CD1c-positive myeloid dendritic cell (primary cell): ENCODE results near the gene UTS2R.

ENCODE experiments used
- DNase-seq: peaks from one replicate; pipeline ENCODE4 v3.0.0-alpha.2; 2016; ENCODE audit errors: extremely low spot score

The UTS2R gene

DNA sequence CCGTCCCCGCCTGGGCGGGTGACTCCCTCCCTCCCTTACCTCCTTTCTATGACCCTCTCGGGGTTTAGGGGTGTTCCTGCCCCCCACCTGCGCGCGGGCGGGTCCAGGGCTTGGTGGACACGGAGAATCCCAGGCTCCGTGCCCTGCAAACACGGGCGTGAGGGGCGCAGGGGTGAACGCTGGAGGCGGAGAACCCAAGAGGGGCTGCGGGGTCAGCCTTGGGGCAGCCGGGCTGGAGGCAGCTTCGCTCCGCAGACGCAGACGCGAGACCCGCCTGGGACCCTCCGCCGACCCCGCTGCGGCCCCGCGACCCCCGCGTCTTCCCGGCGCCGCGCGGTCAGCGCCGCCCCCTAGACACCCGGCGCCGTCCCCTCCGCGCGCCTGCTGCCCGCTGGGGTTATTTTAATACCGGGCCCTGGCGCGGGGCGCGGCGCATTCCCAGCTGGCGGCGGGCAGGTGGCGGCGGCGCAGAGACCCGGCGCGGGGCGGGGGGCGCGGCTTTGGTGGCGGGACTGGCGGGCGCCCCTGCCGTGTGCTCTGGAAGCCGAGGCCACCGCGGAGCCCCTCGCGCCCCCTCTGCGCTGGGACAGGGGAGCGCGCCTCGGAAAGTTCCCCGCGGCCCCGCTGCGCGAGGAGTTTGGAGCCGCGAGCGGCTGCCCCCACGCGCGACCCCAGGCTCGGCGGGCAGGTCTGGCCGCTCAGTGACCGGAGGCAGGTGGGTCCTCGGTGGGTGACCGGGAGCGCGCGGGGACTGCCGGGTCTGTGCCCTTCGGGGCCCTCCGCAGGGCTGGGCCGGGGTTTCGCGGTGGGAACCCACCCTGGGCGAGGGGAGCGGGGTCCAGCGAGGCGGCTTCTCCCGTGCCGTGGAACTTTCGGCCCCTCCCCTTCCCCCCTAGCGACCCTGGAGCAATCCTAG is at the start of gene UTS2R:
UTS2R (plus strand) TSS at position 433 of the 916 bp plus-strand sequence. CDS start 2,560 bp downstream, outside the sequence.
- no peak for DNase-seq

DNA sequence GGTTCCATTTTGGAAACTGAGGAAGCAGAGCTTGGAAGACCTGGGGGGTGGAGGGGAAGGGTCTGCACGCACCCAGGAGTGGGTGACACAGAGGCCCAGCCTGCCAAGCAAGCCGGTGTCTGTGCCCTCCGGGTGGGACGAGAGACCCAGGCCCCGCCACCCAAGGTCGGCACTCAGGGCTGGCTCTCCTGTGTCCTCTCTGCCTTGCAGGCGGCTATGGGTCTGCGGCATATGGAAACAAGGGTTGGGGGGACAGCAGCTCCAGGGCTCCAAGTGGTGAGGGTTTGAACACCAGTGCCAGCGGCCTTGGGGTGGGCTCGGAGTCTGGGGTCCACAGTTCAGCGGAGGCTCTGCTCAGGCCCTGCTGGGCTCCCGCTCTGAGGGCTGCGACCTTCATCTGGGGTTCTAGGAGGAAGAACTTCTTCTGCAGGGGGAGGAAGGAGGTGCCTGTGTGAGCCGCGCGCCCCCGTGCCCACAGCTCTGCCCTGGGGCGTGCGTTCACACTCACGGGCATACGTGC is 49.6 kb upstream of the UTS2R start:
- no peak for DNase-seq

DNA sequence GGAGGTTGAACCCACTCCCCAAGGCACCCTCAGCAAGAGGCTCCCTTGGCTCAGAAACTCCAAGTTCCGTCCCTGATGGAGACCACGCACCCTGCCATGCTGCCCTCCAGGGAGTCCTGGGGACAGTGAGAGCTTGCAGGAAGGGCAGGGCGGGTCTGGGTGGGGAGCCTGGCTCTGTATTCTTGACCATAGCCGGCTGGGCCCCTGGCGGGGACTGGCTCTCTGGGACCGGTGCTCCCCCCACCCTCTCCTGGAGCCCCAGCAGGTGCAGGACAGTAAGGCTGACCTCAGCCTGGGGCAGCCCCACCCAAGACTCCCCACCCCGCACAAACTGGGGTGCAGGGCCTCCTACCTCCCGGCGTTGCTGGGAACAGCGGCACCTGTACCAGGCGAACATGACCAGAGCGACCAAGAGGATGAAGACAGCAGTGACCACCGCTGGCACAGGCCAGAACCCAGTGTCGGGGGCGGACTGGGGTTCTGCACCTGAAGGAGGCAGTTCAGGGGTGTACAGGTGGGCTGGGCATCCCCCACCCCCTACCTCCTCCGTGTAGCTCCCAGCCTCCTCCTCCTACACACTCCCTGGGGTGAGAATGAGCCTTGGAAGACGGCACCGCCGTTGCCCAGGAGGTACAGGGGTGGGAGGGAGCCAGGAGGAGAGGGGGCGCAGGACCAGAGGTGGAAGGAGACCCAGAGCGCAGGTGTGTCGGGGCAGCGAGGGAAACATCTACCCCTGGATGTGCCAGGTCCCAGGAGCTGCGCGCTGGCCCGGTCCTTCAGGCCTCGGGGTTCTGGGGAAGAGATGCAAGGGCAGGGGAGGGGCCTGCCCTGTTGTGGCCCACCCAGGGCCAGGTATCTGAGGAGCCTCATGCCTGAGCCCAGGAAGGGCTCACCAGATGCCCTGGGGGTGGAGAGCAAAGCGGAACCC is 48.8 kb upstream of the UTS2R start:
- DNase-seq = no peak

DNA sequence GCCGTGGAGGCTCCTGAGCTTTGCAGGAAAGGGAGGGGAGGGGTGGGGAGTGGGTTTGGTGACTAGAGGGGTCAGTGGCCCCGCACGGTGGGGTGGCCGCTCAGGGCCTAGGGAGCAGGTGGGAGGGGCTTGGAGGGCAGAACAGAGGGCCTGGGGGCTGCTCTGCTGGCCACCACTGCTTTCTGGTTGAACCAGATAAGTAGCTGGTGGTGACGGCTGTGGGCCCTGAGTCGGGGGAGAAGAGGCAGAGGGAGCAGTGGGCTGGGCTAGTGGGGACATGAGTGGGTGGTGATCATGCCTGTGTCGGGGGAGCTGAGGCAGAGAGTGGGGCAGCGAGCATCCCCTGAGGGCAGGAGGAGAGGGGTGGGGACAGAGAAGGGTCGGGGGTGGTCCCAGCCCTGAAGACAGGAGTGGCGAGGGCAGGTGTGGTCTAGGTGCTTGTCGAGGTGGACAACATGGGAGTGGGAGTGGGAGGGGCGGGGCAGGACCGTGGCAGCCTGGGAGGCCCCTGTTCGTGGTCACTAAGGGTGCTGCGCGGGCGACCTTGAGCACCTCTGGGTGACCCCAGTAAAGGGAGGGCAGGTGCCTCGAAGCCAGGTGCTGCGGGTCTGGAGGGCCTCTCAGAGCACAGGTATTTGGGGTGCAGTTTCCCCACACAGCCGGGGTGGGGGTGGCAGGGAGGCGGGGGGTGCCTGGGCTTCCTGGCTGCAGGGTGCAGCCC is 47.9 kb upstream of the UTS2R start:
- DNase-seq = no peak

DNA sequence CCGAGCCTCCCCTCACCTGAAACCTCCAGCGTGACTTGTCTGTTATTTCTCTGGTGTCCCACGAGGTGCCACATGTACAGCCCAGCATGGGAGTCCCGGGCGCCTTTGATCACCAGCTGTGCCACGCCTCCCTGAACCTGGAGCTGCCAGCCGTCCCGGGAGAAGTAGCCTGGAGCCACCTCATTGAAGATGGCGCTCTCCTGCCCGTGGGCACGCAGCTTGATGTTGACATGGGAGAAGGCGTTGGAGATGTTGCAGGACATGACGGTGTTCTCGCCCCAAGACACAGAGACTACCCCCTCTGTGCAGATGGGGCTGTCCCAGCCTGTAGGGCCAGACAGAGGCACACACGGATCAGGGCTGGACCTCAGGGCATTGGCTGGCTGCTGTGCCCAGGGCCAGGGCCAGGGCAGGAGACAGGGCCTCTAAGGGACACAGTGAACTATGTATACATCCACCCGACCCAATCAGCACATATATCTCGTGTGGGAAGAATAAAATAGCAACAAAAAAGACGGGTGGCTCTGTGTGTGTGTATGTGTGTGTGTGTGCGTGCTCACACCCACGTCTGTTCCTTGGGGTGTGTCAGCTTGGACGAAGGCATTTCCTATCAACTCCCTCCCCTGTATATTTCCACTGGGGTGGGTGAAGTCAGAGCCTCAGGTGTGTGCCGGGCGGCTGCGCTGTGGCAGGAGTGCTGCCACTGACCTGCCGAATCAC is 46.8 kb upstream of the UTS2R start:
- DNase-seq = no peak

DNA sequence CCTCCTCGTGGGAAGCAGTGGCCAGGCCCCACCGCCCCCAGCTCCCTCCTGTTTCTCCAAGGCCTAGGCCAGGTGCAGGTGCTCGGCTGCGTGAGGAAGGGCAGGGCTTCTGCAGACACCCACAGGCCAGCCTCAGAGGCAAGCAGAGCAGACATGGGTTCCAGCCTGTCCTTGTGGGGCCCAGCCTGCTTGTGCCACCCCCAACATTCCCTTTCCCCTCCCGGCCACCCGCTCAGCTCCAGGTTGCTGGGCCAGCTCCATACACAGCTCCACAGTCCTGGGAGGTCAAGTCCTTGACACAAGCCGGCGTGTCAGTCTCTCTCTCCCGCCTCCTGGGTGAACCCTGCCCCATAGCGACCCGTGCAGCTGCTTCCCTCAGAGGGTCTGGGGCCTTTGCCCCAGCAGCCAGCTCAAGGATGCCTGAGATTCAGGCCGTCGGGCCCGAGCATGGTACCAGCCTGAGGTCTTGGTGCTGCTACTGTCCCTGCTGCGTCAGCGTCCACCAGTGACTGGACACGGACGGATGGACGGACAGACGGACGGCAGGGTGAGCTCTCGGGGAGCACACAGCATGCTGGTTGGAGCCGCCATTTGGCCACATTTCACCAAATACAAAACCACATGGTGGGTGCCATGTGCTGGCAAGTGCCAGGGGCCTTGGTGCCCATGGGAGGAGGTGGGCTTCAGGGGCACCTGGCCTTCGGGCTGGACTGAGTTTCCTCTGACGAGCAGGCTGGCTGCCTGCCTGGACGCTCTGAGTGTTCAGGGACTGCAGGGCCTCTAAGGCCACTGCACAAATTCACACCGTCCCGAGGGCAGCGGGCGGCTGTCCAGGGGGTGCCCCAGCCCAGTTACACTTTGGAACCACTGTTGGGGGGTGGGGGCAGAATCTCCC is 46.0 kb upstream of the UTS2R start:
- DNase-seq = no peak

DNA sequence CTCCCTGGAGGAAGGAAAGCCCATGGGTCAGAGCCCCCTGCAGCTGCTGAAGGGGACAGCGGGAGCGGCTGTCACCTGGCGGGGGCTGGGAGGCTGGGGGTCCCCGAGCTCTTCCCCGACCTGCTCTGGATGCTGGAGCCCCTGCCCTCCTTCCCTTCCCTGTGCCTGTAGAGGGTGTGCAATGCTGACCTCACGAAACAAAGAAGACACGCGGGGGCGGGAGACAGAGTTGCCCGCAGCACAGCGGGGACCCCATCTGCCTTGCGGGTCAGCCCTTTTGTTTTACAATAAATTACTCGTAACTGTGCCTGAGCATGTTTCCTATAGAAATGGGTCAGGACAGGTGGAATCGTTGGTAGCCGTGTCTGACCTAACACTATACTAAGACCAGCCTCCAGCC is 44.3 kb upstream of the UTS2R start:
- DNase-seq = no peak

DNA sequence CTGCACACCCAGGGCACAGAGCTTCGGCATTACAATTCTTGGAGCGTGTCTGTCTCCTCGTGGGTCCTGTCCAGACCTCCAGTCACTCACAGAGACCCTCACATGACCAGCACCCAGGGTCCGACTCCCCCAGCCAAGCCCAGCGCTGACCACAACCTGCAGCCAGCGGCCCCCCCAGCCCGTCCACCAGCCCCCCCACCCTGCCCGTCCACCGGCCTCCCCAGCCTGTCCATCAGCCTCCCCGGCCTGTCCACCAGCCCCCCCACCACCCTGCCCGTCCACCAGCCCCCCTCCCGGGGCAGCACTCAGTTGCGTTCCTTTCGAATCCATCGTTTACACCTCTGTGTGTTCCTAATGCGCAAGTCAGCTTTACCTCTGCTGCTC is 43.8 kb upstream of the UTS2R start:
- DNase-seq = no peak

DNA sequence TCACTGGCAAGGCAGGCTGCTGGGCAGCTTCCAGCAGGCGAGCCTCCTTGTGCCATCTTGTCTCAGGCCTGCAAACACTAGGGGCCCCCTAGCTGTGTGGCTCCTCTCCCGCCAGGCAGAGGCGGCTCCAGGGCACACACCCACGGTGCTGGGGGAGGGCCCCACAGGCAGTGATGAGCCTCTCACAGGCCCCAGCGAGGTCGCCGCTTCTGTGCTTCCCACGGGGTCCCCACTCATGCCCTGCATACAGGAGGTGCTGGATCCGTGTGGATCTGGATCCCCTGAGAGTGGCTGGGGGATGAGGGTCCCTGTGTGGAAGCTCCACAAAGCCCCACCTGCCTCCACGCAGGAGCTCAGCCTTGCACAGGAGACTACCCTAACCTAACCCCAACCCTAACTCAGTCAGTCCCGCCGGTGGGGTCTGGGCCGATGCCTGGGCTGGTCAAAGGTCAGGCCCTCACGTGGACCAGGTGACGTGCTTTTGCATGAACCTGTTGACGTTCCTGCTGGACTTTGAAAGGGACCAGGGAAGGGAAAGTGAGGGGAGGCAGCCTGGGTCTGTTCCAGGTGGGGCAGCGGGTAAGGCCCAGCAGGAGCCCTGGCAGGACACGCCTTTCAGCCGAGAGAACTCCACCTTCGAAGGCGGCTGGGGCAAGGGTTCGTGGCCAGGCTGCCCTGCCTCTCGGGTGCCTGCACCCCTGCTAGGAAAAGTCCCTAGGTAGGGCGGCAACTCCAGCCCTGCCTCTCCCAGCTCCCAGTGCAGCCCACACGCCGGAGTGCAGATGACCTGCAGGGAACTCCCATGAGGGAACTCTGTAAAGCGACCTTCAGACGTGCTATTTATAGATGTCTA is 43.2 kb upstream of the UTS2R start:
- no peak for DNase-seq

DNA sequence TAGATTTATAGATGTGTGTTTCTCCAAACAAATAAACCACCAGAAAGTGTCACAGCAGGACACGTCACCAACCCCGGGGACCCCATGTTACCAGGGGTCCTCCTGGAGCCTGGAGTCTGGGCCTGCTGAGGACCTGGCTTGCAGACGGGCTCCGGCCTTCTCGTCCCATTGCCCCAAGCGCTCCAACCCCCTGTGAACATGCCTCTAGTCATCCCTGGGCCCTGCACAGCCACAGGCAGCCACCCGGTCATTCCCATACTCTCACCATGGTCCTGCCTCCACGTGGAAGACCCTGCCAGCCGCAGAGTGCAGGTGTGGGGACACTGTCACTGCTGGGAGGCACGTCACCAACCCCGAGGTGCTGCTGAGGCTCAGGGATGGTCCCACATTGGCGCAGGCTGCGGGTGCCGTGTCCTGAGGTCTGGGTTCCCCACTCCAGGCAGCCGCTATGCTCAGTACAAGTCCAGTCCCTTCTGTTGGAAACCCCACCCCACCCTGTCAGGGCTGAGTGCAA is 42.5 kb upstream of the UTS2R start:
- DNase-seq = no peak

DNA sequence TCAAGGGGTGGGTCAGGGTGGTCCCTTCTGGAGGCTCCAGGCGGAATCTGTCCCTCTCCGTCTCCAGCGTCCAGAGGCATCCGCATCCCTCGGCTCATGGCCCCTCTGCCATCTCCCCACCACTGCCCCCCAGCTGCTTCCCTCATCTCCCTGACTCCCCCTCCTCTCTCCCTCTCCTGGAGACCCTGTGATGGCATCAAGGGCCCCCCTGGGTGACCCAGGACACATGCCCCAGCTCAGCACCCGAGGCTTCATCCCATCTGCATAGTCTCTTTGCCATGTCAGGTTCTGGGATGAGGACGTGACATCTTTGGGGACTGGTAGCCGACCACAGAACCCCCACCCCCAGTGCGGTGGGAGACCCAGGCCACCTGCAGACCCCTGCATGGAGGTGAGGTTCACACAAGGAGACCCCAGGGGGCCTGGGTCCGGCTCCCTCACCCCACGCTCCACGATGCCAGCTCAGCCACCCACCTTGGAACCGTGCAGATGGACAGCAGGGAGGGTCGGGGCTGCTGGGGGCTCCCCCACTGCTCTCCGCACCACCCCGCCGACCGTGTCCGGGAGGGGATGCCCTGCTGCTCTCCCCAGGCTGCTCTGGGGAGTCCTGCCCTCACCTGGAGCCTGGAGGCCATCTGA is 41.8 kb upstream of the UTS2R start:
- DNase-seq = no peak

DNA sequence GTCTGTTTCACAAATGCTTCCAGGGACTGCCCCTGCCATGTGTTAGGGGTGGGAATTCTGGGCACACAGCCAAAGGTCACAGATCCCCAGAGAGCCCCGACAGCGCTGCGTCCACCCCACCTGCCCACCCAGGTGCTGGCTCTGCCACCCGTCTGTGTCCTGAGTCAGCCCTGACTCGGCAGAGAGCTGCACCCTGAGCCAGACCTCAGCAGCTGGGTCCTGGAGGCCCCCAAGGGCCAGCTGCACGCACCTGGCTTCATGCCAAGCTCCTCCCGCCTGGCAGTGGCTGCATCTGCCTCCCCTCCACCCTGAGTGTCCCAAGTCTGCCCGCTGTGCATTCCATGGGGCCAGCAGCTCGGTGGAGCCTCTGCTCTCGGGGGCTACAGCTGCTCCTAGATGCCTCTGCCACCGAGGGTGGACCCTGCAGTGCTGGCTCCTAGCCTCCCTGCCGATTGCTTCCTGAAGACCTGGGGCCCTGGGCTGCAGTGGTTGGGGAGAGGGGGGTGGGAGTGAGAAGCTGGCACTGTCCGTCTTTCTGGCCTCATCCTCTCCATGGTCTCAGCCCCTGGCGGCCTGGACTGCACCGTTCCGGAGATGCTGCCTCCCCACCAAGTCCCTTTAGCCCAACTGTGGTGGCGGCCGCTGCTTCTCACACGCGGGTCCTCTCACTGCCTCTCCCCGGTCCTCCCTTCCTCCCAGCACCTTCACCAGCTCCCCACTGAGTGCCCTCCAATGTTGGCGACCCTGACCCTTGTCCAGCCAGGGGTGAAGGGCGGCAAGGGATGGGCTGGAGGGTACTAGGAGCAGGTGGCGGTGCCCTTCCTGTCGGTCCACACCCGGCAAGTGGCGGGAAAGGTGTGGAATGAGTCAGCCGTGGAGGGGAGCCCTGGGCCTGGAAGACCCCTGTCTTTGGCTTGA is 41.0 kb upstream of the UTS2R start:
- DNase-seq = no peak

DNA sequence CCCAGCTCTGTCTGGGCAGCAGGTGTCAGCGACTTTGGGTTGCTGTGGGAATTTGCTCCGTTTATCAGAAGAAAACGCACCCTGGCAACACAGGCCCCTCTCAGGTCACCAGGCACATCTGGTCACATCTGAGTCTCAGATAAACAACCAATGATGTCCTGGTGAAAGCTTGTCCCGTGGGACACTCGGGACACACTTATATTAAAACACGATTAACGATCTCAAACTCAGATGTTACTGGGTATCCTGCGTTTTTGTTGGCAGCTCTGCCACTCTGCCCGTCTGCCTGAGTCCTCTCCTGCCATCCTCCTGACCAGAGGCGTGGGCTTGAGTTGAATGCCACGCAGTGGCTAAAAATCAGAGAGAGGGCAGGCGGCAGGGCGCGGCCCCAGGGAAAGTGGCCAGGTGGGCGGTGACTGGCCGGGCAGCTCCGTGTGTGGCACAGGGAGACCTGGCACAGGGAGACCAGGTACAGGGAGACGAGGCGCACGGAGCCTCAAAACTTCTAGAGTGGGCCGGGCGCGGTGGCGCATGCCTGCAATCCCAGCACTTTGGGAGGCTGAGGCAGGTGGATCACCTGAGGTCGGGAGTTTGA is 40.1 kb upstream of the UTS2R start:
- DNase-seq = no peak

DNA sequence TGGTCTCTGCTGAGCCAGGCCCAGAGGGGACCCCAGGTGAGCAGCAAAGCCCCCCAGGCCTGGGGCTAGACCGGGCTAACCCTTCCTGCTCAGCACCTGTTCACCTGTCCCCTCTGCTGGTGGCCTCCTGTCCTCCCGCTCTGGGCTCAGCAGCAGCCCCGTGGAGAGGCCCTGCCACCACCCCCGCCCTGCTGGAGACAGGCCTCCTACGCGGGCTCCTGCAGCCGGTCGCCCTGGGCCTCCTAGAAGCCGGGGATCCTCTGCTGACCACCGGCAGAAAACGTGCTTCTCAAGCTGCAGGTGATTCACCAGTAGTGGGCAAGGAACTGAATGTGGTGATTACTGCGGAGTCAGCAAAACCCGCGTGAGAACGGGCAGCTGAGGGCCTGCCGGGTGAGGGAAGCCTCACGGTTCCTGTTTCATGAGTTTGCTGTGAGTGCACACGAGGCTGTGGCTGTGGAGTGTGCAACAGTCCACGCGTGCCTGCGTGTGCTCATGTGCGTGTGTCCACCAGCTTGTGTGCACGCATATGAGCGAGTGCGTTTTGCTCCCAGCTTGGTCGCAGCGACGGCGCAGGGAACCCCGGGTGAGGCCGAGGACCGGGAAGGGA is 38.8 kb upstream of the UTS2R start:
- peak; percentile 87 for DNase-seq

DNA sequence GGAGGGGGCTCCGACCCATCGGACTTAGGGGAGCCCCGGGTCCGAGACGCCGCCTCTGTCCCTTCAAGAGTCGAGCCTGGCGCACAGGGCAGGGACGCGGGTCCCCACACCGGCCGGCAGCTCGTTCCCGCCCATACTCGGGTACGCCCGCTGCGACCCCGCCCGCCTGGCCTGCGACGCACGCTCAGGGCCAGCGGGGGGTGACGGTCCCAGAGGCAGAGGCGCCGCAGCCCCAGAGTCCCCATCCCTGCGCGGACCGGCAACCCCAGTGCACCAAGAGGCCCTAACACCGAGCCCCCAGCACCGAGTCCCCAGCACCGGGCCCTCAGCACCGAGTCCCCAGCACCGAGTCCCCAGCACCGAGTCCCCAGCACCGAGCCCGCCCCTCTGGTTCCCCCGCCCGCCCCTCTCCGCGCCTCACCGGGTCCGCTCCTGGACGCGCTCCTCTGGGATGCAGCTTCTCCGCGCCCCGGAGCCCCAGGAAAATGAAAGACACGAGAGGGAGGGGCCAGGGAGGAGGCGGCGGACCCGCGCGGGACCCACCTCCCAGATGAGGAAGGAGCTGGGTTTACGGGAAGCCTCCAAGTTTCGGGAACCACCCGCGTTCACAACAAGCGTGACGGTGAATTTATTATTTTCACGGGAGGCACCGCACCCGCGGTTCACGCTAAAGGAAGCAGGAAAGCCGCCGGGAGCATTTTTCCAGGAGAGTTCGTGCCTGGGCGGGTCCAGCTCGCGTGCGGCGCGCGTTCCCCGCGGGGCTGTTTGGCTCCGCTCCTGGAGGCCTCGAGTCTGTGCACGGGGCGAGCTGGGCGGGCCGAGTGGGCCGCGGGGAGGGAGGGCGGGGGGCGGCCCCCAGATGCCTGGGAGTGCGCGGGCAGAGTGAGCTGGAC is 38.0 kb upstream of the UTS2R start, which contains the start of gene SECTM1:
SECTM1 (minus strand) TSS at position 488 of the 893 bp plus-strand sequence. CDS start 6,526 bp downstream, outside the sequence.
- peak; percentile 59 for DNase-seq
